Astrocyte of the hippocampus (primary cell): ENCODE data around the gene KIF3A.

Experiments
- DNase-seq: peaks from one replicate; pipeline ENCODE4 v3.0.0; 2011; ENCODE audit warnings: low read depth, low spot score

The KIF3A gene

GRCh38 chr5:132718544-132719312, 18.6 kb downstream of the KIF3A start:
- no peak for DNase-seq

DNA sequence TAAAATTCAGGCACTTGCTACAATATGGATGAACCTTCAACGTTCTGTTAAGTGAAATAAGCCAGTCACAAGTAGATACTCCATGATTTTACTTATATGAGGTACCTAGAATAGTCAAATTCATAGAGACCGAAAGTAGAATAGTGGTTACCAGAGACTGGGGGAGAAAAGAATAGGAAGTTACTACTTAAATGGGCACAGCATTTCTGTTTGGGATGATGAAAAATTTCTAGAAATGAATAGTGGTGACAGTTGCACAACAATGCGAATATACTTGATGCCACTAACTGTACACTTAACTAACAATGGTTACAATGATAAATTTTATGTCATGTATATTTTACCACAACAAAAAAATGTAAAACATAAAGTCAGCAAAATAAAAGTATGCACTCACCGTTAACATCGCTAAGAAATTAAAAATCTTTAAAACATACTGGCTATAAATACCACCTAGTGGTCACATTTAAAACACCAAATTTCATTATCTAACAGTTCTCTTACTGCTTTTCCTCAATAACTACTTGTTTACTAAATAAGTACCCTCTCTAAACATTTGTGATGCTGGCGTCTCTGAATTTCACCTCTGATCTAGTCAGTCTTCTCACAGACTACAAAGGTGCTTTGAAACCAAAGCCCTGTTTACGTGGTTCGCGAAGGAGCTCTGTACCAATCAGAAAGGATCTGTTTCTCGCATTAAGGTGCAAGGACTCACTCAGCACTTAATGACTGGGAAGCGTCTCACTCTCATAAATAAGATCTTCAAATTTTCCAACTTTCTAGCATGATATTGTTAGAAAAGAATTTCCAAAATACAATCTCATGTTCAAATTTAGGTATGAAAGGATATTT, 22.7 kb downstream of the KIF3A start:
- DNase-seq: no peak

DNA sequence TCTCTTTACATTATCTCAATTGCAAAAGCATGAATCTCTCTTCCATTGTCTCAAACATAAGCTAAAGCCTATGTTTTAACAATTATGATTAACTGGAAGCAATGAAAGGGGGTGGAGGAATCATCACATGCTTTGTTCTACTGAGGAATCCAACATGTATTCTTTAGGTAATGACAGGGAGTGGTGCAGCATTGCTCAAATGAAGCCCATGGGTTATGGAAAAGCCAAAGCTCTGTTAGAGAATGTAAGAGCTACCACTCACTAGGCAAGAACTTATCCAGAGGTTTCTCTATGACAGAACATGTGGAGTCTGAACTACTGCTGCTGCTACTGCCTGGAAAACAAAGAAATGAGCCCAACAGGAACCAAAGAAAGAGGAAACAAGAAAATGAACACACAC, 28.7 kb downstream of the KIF3A start:
- no peak for DNase-seq

DNA sequence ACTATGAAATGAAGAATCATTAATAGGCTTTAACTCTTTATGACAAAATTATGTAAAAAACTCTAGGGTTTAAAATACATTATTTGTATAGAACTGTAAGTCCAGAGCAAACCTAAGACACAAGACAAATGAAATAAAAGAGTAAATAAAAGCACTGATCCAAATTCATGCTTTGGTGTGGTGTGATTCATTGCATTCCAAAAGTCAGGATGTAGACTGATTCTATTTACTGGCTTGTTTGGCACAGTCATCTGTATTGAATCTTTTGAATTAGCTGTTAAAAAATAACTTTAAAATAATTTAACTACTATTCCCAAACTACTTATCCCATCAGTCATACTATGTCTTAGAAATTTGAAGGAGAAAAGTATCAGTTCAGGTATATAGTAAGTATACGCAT, 32.5 kb downstream of the KIF3A start:
- peak; percentile 63 for DNase-seq

DNA sequence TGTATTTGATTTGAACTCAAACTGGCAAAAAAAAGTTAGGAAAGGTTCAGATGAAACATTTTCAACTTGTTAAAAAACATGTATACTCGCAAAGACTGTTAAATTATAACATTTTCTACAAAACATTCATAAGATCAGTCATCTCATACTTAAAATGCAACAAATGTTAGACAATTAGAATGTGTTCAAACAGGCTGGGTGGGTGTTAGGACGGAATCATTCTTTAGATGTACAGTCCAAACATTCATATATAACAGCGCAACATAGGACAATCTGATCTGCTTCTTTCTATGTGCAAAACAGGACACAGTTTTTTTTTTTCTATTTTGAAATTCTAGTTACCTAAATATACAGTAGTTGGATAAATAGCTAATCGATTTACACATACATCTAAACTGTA, 41.4 kb downstream of the KIF3A start:
- DNase-seq: no peak

DNA sequence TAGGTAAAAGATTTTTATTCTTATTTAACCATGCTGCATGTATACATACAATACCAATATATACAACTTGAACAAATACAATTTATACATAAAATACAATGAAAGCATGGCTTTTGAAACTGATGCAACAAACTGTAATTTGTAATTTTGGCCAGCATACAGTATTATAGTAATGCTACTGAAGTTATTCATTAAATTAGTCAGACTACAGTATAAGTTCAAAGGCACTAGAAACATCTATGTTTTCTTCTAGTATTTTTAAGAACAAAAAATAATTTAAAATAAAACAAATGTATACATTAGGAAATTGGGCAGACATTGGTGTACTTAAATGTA, 44.7 kb downstream of the KIF3A start:
- DNase-seq: no peak

DNA sequence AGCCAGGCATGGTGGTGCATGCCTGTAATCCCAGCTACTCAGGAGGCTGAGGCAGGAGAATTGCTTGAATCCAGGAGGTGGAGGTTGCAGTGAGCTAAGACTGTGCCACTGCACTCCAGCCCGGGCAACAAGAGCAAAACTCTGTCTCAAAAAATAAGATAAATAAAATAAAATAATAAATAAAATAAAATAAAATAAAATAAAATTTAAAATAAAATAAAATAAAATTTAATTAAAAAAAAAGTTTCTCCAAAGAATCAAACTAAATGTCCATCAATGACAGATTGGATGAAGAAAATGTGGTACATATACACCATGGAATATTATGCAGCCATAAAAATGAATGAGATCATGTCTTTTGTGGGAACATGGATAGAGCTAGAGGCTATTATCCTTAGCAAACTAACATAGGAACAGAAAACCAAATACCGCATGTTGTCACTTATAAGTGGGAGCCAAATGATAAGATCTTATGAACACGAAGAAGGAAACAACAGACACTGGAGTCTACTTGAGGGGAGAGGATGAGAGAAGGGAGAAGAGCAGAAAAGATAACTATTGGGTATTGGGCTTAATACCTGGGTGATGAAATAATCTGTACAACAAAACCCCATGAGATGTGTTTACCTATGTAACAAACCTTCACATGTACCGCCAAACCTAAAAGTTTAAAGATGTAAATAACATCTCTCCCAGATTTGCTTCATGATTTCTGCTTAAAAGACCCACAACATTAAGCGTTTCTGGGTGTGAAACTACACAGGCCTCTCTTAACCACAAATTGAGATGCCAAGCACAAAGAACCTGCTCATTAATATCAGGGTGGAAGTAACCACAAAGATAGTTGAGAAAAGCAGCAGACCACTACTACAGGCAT, 45.4 kb downstream of the KIF3A start:
- peak; percentile 18 for DNase-seq

DNA sequence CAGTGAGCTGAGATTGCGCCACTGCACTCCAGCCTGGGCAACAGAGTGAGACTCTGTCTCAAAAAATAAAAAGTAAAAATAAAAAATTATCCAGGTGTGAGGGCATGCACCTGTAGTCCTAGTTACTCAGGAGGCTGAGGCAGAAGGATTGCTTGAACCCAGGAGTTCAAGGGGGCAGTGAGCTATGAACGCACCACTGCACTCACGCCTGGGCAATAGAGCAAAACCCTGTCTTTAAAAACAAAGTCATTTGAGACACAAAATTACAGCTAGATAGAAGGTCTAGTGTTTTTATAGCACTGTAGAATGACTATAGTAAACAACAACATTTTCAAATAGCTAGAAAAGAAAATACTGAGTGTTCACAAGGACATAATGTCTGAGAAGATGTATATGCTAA, 47.2 kb downstream of the KIF3A start:
- no peak for DNase-seq

- no peak for DNase-seq
These were observed 47.8 kb downstream of the KIF3A start for GRCh38 chr5:132689513-132689912.

GRCh38 chr5:132688536-132689339, 48.6 kb downstream of the KIF3A start:
- no peak for DNase-seq

- DNase-seq: no peak
These were observed 49.4 kb downstream of the KIF3A start for GRCh38 chr5:132687995-132688394.

DNA sequence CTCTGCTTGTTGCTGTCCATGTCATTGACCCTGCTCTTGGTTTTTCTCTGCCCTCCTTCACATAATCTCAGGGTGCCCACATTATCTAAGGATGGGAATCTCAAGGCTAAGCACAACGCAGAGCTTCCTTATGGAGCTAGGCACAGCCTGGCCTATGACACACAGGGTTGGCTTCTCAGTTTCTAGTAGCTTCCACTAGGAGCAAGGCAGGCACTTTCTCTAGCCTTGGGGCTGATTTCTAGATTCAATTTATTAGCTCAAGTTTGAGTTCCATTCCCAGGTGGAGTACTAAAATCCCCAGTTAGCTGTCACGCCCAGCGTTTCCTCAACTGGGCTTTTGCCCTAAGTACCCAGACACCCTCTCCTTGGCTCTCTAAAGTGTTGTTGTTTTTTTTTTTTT, 51.2 kb downstream of the KIF3A start:
- DNase-seq: no peak

GRCh38 chr5:132684922-132685720, 52.2 kb downstream of the KIF3A start:
- no peak for DNase-seq

DNA sequence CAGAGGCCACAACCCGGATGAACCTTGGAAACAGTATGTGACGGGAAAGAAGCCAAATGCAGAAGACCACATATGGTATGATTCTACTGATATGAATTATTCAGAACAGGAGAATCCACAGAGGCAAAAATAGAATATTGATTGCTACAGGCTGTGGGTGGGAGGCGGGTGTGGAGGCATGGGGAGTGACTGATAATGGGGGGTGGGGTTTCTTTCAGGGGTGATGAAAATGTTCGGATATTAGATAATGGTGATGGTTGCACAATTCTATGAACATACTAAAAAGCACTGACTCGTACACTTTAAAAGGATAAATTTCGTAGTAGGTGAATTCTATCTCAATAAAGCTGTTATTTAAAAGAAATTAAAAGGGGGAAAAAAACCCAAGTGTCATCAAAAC, 52.9 kb downstream of the KIF3A start:
- DNase-seq: no peak

GRCh38 chr5:132681983-132682382, 55.4 kb downstream of the KIF3A start:
- DNase-seq: no peak

DNA sequence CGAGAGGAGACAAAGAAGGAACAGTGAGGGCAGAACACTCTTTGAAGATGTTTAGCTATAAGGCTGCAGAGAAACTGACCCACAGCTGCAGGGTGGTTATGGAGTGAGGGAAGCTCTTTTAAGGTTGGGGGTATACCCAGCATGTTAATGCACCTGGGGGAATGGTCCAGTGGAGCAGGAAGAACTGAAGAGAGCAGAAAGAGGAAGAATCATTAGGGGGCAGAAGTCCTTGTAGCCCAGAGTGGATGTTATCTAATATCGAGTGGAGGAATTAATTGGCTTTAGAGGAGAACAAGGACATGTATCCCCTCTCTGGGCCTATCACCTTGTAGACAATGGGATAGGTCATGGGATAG, 55.9 kb downstream of the KIF3A start:
- DNase-seq: no peak

GRCh38 chr5:132680780-132681475, 56.4 kb downstream of the KIF3A start:
- no peak for DNase-seq

DNA sequence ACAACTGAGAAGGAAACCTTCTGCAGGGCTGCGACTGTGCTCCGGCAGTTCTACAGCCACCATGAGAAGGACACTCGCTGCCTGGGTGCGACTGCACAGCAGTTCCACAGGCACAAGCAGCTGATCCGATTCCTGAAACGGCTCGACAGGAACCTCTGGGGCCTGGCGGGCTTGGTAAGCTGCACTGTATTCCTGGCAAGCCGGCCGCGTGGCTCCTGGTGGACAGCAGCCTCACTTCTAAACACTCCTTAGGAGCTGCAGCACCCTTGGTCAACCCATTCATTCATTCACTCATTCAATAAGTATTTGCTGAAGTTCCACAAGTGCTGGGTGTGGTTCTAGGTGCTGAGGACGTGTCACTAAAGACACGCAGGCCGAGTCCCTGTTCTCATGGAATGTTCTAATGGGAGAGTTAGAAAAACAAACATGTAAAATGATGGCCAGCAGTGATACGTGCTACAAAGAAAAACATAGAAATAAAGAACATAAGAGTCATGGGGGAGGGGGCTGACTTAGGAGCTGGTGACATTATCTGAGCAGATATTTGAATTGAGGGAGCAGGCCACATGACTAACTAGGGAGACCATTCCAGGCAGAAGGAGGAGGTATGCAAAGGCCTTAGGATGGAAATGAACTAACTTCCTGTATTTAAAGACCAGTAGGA, 57.5 kb downstream of the KIF3A start:
- no peak for DNase-seq

DNA sequence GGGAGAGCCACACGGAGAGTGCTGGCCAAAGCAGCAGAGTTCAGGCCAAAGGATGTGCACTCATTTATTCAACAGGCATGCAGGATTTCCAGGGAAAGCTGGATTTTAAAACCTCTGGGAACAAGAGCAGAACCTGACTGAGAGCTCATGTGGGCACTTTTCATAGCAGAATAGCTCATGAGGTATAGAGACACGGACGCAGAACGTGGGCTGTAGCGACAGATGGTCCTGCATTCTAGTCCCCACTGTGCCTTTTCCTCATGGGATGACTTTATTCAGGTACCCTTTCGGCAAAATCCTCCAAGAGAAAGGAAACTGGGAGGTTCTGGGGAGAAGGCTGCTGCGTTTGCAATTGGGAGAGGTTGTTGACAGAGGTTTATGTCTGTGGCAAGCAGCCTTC, 58.2 kb downstream of the KIF3A start:
- no peak for DNase-seq
